GM19238 (cell line): ENCODE measurements around the gene CPNE9.

Source experiments
- DNase-seq: peaks from one replicate; pipeline ENCODE4 v3.0.0; 2011; ENCODE audit warnings: low spot score; ENCODE audit not compliant: insufficient read length

CPNE9 gene

DNA sequence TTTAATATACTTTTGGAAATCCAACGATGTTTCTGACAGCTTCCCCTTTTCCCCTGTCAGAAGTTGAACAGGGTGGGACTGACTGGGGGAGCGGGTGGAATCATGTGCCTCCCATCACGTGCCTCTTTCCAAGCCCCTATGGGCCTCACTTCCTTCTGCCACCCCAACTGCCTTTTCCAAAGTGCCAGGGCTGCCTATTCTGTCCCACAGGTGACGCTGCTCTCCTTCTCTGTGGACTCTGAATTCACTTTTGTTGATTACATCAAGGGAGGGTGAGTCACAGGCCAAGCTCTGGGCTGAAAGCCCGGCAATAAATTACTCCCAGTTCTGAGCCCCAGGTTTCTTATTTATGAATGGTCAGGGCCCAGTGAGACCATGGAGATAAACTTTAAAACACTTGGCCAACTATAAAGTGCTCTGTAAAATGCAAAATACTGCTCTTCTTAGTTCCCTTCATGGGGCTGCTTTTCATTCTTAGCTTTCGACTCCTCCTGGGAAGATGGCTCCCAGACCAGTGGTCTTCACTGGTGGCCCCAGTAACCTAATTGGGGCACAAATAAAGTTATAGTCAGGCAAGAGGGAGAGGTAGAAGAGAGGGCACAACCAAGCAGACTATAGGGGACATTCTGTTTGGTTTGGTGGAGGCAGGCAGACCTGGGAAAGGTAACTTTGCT is 12.3 kb downstream of the CPNE9 start:
- DNase-seq = no peak

DNA sequence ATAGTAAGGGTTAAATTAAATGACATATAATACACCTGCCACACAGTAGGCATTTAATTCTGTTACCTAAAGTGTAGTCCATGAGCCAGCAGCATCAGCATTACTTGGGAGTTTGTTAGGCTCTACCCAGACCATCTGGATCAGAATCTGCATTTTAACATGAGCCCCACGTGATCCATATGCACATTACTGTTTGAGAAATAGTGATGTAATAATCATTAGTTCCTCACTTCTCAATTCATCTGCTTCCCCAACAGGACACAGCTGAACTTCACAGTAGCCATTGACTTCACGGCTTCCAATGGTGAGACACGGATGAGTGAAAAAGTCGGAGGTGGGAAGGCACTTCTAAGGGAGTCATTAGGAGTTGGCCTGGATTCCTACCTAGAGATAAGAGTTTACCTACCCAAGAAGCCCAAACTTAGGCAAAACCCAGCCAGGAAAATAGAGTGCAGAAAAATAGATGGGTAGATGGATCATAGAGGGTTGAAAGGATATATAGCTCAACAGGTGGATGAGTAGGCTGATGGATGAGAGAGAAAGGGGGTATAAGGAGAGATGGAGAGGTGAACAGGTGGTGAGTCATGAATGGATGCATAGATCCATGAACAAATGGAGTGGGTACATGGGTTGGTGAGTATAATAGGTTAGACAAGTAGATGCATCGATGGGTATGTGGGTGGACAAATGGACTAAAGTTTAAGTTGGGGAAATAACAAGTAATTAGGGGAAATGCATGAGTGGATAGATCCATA is 13.3 kb downstream of the CPNE9 start:
- DNase-seq = no peak

DNA sequence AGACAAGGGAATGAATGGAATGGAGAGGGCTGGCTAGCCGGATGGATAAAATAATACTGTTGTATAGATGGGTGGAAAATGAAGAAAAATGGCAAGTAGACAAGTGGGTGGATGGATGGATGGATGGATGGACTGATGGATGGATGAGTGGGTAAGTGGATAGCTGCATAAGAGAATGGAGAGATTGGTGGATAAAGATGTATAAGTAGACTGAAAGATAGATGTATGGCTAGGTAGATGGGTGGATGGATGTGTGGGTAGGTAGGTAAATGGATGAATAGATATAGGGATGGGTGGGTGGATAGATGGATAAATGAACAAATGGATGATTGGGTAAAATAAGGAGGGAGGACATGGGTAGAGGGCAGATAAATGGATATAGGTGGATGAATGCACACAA is 13.9 kb downstream of the CPNE9 start:
- no peak for DNase-seq

DNA sequence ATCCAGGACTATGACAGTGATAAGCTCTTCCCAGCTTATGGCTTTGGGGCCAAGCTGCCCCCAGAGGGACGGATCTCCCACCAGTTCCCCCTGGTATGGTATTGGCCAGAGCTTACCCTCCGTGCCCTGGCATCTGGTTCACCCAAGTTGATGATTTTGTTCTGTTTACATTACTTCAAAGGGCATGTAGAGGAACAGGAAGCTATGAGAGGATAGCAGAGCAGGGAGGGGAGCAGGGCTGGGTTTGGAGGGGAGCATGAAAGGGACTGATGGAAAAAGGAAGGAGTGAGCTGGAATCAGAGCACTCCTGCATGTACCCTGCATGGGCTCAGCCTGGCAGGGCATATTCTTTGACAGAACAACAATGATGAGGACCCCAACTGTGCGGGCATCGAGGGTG is 14.5 kb downstream of the CPNE9 start:
- DNase-seq = no peak

DNA sequence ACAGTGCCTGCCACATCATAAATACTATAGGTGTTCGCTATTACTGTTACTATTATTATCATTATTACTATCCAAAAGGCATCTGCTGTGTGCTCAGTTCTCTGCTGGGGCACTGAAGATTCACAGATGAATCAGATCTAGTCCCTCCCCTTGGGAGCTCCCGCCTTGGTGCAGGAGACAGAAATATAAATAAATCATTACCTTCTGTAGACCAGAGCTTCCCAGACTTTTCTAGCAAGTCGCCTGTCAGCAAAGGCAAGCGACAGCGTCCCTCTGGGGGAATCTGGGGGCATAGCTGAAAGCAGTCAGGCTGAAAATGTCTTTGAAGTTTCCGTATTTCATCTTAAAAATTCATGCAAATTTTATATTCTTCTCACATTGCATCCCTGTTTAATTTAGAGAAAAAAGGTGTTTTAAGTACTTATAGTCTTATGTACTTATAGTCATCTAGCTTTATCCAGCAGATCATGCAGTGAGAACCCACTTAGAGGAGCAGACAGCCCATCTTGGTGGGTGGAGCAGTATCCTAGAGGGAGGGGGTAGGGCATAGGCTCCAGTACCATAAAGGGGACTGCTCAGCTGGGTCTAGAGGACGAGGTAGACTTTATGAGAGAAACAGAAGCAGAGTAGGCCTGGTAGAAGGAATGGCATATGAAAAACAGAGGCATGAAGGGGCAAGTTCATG is 17.5 kb downstream of the CPNE9 start:
- DNase-seq = no peak

DNA sequence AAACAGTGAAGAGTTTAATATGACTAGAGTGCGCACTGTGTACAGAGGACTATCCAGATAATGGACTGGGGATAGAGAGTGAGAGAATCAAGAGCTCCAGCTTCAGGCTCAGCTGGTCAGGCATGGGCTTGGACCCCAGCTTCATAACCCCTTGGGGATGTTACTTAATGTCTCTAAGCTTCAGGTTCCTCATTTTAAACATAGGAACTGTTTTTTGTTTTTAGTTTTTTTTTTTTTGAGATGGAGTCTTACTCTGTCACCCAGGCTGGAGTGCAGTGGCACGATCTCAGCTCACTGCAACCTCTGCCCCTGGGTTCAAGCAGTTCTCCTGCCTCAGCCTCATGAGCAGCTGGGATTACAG is 18.0 kb downstream of the CPNE9 start:
- DNase-seq = no peak

DNA sequence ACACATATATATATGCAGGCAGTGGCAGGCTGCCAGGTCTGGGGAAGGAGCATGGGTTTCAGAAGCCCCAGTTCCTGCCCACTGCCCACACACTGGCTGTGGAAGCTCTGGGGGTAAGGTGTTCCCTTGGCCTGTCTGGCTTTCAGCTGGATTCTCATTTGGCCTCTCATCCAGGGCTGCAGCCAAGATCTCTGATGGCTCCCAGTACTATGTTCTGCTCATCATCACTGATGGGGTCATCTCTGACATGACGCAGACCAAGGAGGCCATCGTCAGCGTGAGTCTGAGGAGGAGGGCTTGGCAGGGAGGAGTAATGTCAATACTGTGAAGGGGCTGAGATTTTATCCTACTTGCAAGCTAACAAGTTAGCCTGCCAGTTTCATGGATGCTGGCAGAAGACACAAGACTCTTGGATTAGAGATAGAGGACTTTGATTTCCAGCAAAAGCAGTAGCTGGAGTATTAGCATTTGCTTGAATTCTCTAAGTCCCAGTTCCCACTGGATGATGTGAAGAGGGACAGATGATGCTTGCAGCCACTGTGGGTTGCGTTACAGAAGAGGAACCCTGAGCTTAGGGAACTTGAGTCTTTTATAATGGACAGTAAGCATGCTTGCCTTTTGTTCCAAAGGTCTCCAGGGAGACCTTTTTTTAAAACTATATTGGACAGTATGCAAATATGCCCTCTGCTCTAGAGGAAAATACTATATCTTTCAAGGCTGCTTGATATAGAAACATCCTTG is 22.3 kb downstream of the CPNE9 start:
- DNase-seq = no peak

DNA sequence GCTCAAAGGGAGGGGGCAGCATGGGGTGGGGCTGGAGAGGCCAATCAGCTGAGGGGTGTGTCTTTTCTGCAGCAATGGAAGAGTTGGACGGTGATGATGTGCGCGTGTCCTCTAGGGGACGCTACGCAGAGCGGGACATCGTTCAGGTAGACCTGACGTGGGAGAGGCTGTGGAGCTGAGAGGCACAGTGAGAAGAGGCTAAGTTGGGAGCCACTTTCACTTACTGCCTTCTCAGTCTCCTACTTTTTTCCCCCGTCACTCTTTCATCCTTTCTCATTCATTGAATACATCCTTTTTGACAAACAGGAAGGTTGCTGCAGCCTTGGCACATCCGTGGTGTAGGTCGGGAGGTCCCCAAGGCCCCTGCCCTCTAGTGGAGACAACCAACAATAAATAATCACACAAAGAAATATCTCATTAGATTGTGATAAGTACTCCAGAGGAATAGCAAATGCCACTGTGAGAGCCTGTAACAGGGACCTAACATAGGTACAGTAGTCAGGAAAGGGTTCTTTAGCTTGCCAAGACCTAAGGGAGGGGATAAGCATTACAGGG is 23.5 kb downstream of the CPNE9 start:
- DNase-seq = peak; percentile 33

DNA sequence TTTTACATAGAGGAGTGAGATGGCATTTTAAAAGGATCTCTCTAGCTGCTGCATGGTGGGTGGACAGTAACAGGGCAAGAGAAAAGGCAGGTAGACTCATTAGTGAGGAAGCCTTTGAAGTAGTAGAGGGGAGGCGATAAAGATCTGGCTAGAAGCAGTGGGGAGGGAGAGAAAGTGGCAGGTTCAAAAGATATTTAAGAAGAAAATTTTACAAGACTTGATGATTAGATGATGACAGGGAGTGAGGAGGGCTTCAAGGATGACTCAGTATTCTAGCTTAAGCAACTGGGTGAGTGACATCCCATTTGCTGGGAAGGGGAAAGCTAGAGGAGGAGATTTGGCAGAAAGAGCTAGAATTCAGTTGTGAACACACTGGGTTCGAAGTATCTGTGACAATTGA is 24.1 kb downstream of the CPNE9 start:
- no peak for DNase-seq

DNA sequence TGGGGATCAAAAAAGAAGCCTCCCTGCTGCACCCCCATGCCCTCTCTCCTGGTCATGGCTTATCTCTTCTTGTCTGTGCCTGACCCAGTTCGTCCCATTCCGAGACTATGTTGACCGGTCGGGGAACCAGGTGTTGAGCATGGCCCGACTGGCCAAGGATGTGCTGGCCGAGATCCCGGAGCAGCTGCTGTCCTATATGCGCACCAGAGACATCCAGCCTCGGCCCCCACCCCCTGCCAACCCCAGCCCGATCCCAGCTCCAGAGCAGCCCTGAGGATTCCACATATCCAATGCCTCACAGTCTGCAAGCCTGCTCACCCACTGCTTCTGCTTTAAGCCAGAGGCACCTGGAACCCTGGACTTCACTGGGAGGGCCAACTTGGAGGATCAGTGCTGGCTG is 25.8 kb downstream of the CPNE9 start:
- DNase-seq = no peak

DNA sequence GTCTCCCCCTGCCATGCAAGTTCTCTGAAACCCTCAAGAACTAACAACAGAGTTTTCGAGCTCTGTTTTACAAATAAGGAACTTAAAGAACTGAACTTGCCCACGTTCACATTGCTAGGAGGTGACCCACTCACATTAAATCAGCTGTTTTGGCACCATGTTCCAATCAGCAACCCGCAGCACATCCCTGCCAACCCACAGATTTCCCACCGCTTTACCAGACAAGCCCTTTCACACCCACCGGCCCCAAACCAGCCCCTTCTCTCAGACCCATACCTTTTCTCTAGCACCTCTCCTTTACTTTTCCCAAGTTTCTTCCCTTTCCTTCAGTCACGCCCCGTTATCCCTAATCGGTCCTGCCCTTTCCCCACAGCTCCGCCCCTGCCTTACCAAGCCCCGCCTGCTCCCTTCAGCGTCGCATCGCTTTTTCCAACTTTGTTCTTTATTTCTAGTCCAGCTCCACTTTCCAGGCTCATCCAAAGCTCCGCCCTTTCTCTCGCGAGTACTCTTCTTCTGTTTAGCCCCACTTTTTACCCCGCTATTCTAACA is 27.1 kb downstream of the CPNE9 start:
- peak; percentile 48 for DNase-seq

DNA sequence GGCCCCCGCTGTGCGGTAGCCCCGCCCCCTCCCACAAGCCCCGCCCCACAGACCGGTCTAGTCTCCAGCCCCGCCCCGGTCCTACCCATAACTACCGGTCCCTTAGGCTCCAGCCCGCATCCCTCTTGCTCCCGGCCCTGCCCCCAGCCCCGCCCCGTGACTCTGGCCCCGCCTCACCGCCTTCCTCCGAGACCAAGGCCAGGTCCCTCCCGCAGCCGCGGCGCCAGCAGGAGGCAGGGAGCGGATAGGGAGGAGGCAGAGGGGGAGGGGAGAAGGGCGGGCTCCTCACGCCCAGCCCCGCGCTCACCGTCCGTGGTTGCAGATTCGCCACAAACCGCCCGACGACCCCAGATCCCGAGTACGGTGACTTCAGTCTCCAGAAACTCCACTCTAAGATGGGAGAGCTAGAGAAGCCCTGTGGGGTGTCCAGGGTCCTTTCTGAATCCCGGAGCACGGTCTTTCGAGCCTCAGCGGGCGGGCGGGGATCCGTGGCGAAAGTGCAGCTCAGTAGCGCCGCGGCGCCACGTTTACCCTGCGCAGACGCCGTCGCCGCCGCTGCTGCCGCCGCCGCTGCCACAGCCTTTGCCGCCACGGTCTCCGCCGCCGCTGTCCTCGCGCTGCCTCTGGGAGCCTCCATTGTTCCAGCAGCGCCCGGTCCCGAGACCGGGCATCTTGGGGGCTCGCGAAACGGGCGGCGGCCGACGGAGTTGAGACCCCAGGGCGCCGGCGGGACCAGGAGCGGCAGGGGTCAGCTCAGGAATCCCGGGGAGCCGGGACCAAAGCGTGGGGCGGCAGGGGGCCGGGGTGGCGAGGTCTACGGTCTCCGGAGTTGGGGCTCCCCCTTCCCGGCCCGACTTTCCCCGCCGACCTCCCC is 27.8 kb downstream of the CPNE9 start, which contains the start of gene BRPF1:
Gene BRPF1, plus strand, starts transcription at position 530 of the 874 bp plus-strand sequence. CDS start 2,406 bp downstream, outside the sequence.
- peak; percentile 99 for DNase-seq

DNA sequence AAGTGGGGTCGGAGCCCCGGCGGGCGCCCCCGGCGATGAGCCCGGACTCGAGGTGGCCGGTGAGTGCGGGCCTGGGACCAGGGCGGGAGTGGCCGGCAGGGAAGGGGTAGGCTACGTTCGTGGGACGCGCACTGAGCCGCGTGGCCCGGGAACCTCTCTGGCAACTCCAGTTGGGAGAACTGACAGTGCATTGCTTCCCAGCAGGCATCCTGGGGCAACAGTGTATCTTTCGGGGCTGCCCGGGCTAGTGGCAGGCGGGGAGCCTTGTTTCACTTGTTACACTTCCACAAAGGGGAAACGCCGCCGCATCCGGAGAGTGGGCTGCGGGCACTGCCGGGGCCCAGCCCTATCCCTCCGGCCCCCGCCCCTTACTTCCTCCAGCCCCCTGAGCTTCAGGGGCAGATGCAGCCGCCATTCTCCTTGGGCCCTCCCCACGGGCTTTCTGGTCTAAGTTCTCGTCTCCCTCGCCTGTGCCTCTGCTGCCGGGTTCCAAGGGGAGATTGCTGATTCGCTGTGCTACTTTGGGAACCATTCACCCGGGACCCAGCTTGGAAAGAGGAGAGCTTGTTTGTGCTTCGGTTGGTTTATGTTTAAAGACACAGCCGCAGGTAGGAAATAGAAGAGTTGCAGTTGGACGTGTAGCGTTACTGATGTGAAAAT is 28.6 kb downstream of the CPNE9 start:
- peak; percentile 36 for DNase-seq

DNA sequence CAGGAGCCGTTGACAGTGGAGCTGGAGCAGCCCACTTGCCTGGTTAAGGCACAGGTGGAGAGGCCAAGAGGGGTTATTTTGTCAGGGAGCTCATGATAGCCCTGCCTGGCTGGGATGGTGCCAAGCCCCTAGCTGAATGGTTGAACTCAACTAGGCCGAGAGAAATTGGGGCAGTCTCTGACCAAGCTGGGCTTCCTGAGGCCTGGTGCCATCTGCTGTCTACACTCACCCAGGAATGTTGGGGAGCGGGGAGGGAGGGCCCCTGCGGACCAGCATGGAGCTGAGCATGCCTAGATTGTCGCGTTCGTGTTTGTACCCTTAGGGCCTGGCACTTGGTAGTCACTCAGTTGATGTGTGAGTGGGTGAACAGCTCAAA is 29.1 kb downstream of the CPNE9 start:
- no peak for DNase-seq

DNA sequence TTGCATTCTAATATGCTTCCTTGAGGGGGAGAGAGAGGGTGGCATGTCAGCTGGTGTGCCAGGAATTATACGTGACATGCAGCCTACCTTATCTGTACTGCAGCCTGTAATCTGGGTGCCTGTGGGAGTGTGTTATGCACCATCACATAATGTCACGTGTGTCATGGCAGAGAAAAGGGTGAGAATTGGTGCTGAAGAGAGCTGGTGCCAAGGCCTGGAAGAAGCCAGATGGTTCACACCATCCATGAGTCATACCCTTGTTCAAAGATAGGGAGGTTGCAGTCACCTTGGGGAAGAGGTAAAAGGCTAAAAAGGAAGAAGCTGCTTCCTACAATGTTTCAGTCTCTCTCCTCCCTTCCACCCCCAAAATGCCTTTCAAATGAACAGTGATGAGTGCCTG is 33.2 kb downstream of the CPNE9 start:
- DNase-seq = no peak

DNA sequence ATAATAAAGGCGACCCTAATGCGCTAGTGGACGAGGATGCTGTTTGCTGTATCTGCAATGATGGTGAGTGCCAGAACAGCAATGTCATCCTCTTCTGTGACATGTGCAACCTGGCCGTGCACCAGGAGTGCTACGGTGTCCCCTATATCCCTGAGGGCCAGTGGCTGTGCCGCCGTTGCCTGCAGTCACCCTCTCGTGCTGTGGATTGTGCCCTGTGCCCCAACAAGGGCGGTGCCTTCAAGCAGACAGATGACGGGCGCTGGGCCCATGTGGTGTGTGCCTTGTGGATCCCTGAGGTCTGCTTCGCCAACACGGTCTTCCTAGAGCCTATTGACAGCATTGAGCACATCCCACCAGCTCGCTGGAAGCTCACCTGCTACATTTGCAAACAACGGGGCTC is 35.5 kb downstream of the CPNE9 start:
- no peak for DNase-seq

DNA sequence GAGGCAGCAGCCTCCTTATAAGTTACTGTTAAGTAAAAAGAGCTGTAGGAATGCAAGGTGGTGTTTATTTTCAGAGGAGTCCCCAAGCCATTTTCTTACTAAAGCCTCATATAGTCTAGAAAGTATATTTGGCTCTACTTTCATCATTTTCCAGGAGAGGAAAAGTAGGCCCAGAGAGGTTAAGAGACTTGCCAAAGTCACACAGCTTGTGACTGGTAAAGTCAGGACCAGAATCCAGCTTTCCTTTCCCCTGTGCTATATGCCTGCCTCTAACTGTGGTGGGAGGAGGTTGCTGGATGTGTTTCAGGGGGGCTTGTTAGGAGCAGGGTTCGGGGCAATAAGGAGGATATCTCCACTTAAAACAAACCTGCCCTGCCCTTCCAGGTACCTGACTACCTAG is 38.9 kb downstream of the CPNE9 start:
- no peak for DNase-seq

DNA sequence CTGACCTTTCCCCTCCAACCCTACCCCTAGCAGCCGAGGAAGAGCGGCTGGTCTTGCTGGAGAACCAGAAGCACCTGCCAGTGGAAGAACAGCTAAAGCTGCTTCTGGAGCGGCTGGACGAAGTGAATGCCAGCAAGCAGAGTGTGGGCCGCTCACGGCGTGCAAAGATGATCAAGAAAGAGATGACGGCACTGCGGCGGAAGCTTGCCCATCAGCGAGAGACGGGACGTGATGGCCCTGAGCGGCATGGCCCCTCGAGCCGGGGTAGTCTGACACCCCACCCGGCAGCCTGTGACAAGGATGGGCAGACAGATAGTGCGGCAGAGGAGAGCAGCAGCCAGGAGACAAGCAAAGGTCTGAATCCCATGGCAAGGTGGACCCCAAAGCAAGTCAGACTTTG is 39.9 kb downstream of the CPNE9 start:
- no peak for DNase-seq

DNA sequence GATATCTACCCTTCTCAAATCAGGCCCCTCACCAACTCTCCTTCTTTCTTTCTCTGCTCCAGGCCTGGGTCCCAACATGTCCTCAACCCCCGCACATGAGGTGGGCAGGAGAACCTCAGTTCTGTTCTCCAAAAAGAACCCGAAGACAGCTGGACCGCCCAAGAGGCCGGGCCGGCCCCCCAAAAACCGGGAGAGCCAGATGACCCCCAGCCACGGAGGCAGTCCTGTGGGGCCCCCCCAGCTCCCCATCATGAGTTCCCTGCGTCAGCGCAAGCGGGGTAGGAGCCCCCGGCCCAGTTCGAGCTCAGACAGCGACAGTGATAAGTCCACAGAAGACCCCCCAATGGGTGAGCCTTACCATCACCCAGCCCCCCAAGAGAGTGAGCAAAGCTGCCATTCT is 40.5 kb downstream of the CPNE9 start:
- DNase-seq = no peak

DNA sequence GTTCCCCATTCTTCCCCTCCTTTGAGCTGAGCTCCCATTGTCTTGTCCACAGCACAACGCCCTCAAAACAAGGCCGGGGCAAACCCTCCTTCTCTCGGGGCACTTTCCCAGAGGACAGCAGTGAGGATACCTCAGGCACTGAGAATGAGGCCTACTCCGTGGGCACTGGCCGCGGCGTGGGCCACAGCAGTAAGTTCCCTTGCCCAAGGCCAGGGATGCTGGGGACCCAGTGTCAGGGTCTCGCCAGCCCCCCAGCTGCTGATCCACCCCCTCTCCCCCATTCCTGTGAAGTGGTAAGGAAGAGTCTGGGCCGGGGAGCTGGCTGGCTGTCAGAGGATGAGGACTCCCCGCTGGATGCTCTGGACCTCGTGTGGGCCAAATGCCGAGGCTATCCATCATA is 41.9 kb downstream of the CPNE9 start:
- DNase-seq = no peak
